HG03280 (cell line): Measurements from ENCODE around the gene LOC128125822.
"Not testable (repeated sequence)": the region's sequence is repeated elsewhere in the genome, so short reads cannot be mapped to it uniquely, and the experiment has no call there.

Experiments
- ATAC-seq: cut with Tn5 transposase; IDR thresholded peaks from one replicate; pipeline ENCODE4 v1.9.1; 2021; ENCODE audit warnings: mild to moderate bottlenecking, moderate library complexity; ENCODE audit not compliant: unreplicated experiment

LOC128125822 gene

DNA sequence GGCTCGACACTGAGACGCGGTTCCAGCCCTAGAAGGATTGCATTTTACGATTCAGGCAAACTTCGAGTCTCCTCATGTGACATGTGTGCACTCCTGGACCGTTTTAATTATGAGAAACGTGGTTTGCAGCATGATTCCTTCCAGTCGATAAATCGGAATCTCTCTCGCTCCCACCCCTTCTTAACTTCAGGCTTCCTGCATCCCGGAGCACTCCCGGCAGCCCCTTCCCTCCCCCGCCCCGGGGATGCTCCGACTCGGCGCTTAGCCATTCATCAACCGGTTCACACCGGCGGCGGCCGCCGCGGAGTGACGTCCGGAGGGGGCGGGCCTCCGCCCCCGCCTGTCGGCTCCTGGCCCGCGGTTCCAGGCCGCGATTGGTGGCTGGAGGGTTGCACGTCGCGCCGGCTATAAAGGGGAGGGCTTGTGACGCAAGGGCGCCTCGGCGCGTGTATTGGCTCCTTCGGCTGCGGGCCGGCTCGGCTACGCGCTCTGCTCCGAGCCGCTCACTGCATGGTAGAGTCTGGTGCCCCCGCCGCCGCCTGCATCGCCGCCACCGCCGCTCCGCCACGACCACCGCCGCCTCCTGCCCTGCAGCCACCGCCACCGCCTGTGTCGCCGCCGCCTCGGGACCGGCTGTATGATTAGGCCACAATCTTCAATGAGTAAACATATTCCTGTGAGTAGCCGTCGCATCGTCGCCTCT lies at the start of gene LOC128125822, which contains the start of gene PTP4A1:
TSS of gene LOC128125822 (plus strand) at position 437 of the 703 bp plus-strand sequence.
TSS of gene PTP4A1 (plus strand) at position 437 of the 703 bp plus-strand sequence. CDS start 4,401 bp downstream, outside the sequence.
- ATAC-seq: peak; percentile 90

DNA sequence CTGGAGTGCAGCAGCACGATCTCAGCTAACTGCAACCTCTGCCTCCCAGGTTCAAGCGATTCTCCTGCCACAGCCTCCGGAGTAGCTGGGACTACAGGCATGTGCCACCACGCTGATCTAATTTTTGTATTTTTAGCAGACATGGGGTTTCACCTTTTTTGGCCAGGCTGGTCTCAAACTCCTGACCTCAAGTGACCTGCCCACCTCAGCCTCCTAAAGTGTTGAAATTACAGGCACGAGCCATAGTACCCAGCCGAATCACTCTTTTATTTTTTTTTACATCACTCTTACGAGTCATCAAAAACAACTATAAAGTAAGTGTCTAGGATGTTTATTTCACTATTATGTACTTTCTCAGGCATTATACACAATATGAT lies 49.4 kb upstream of the LOC128125822 start:
- not testable (repeated sequence) for ATAC-seq

DNA sequence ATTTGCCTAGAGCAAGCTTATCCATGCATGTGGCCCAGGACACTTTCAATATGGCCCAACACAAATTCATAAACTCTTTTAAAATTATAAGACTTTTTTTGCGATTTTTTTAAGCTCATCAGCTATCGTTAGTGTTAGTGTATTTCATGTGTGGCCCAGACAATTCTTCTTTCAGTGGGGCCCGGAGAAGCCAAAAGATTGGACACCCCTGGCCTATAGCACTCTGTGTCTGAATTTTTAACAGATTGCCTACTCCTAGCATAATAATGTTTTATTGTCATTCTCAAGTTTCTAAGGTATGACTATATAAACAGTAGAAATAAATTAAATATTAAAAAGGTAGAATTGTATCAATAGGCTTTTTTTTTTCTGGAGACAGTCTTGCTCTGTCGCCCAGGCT lies 48.6 kb upstream of the LOC128125822 start:
- no peak for ATAC-seq

- ATAC-seq: no peak
Measured at GRCh38 chr6:63525186-63525878, 46.9 kb upstream of the LOC128125822 start.

DNA sequence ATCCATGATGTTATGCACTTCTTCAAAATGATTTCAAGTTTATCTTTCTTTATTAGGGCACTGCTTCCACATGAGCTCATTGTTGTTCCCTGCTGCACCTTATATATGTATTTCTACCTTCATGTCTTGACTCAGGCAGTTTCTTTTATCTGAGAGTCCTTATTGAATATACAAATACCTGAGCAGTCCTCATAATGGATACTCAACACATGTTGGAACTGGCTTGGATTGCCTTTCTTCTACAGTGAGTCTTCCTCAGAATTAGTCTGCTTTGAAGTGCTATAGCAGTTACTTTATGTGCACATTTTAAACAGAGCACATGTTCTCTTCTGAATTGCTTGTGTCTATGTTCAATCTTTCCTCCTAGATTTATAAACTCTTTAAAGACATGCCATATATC lies 45.3 kb upstream of the LOC128125822 start:
- ATAC-seq: no peak

GRCh38 chr6:63527658-63528514 lies 44.4 kb upstream of the LOC128125822 start:
- no peak for ATAC-seq

GRCh38 chr6:63529498-63529897 lies 42.8 kb upstream of the LOC128125822 start:
- ATAC-seq: no peak

GRCh38 chr6:63530182-63530581 lies 42.1 kb upstream of the LOC128125822 start:
- no peak for ATAC-seq

DNA sequence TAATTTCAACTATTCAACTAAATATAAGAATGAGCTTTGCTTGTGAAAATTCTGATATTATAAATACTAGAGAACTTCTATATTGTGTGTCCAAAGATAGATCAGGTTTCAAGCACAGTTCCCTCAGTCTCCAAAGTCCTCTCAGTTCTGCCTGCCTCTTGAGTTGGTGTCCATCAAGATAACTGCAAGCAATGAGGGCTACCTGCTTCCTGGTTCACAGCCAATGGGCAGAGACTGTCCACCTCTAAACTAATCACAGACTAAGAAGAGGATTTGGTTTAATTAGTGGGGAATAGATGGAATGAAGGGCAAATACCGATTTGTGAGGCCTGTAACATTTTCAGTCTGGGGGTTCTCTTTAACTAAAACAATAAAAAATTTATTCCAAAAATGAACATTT lies 41.3 kb upstream of the LOC128125822 start:
- ATAC-seq: no peak

DNA sequence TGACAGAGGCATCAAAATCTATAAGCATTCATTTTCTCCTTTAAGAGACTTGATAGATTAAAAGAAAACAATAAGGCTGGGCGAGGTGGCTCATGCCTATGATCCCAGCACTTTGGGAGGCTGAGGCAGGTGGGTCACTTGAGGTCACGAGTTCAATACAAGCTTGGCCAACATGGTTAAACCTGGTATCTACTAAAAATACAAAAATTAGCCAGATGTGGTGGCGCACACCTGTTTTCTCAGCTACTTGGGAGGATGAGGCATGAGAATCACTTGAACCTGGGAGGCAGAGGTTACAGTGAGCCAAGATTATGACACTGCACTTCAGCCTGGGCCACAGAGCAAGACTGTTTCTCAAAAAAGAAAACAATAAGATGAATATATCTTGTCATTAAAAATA lies 39.3 kb upstream of the LOC128125822 start:
- ATAC-seq: no peak

DNA sequence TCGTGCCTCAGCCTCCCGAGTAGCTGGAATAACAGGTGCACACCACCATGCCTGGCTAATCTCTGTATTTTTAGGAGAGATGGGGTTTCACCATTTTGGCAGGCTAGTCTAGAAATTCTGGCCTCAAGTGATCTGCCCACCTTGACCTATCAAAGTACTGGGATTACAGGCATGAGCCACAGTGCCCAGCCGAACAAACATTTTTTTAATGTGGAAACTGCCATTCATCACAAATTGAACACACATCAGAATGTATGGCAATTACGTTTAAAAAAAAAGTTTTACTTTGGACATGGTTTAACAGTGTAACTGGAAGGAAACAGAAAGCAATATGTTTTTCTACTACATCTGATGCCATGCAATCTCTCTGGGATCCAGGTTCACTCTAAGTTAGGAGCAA lies 38.3 kb upstream of the LOC128125822 start:
- ATAC-seq: no peak

GRCh38 chr6:63537201-63537958 lies 34.9 kb upstream of the LOC128125822 start:
- ATAC-seq: no peak

DNA sequence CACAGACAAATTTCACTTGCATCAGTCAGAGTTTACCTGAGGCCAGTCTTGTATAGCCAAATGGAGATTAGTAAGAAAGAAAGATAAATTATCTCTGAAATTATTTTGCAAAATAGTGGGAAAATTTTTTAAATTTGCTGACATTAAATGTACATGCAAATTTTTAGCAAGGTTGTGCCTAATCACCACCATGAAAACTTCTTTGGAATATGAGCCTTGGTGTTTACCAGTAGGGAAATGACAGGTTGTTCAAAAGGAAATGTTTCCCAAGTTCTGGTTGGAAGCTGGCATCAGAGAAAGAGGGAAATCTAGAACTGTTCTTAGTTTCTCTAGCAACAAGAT lies 34.4 kb upstream of the LOC128125822 start:
- no peak for ATAC-seq

- no peak for ATAC-seq
Measured at GRCh38 chr6:63538550-63538949, 33.7 kb upstream of the LOC128125822 start.

- ATAC-seq: no peak
Measured at GRCh38 chr6:63543001-63543400, 29.3 kb upstream of the LOC128125822 start.

- ATAC-seq: no peak
Measured at GRCh38 chr6:63543982-63544381, 28.3 kb upstream of the LOC128125822 start.

DNA sequence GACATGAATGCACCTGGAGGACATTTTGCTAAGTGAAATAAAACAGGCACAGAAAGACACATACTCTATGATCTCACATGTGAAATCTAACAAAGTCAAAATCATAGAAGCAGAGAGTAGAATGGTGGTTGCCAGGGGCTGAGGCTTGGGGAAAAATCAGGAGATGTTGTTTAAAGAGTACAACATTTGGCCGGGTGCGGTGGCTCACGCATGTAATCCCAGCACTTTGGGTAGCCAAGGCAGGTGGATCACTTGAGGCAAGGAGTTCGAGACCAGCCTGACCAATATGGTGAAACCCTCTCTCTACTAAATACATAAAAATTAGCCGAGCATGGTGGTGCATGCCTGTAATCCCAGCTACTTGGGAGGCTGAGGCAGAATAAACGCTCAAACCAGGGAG lies 26.0 kb upstream of the LOC128125822 start:
- ATAC-seq: no peak

GRCh38 chr6:63546697-63547096 lies 25.6 kb upstream of the LOC128125822 start:
- no peak for ATAC-seq

DNA sequence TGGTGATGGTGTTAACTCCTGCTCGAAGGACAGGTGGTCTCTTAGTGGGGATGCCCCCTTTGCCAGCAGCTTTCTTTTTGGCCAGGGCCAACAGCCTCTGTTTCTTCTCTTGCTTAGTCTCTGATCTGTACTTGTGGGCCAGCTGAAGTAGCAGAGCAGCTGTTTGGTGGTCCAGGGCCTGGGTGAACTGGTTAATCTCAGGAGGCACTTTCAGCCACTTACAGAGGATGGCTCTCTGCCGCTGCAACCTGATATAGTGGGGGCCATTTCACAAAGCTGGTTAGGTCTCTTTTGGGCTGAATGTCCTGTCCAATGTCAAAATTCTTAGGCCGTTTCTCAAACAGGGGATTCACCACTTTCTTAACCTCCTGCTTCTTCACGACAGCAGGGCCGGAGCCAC lies 23.2 kb upstream of the LOC128125822 start:
- no peak for ATAC-seq

- ATAC-seq: peak; percentile 96
Measured at GRCh38 chr6:63553208-63553607, 19.1 kb upstream of the LOC128125822 start.

DNA sequence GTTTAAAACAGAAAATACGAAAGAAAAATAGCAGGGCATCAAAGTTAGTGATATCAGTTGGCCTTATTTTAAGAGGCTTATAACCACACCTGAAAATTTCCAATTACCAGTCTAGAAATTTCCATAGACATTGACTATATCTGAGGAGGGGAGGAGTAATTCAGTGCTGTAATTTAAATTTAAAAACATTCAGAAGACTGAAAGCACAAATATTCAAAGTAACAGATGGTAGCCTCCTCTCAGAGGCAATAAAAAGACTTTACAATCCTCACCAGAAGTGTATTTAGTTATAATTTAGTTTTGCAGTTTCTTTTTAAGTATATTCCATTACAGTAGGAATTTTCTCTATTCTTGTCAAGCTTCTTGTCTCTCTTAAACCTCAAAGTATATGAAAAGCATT lies 18.4 kb upstream of the LOC128125822 start:
- no peak for ATAC-seq
